ENCODE measurements around the gene LTBR.

LTBR gene

DNA sequence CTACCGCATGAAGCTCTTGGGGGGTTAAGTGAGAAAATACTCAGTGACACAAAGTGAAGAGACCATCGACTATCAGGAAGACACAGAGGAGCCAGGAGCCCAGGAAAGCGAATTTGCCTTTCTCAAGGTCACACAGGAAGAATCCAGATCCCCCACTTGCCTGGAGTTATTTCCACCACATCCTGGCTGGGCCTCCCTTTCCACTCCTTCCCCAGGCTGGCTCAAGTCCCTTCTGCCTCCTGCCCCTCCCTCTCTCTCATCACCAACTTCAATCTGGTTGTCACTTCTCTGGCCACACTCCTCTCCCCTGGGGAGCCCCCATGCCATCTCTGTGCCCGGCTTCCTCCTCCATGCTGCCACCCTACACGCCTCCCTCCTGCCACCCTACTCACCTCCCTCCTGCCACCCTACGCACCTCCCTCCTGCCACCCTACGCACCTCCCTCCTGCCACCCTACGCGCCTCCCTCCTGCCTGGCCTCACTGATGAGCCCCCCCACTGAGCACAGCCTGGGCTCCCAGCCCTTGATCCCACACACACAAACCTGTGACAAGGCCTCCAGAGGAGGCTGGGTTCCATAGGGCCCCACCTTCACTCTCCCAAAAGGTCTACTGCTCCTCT lies 14.9 kb upstream of the LTBR start:
- peaks cover 26 to 27% of the 10 kb centered on the region in 2 experiments for H3K4me1 ChIP-seq (ENCODE audit: control insufficient read depth in 1 of 2, insufficient read depth in 1 of 2, low read depth in 1 of 2, low read length in 1 of 2)
- TF ChIP-seq, protein P1, sequence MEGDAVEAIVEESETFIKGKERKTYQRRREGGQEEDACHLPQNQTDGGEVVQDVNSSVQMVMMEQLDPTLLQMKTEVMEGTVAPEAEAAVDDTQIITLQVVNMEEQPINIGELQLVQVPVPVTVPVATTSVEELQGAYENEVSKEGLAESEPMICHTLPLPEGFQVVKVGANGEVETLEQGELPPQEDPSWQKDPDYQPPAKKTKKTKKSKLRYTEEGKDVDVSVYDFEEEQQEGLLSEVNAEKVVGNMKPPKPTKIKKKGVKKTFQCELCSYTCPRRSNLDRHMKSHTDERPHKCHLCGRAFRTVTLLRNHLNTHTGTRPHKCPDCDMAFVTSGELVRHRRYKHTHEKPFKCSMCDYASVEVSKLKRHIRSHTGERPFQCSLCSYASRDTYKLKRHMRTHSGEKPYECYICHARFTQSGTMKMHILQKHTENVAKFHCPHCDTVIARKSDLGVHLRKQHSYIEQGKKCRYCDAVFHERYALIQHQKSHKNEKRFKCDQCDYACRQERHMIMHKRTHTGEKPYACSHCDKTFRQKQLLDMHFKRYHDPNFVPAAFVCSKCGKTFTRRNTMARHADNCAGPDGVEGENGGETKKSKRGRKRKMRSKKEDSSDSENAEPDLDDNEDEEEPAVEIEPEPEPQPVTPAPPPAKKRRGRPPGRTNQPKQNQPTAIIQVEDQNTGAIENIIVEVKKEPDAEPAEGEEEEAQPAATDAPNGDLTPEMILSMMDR (IDR thresholded peaks at IDR 0.05) = no peak
- H3K36me3 ChIP-seq = no peaks in the 10 kb centered on the region
- peak overlapping the region in 1 of 2 experiments; percentile 33 for H3K4me3 ChIP-seq (ENCODE audit: low read depth in 1 of 2, low read length in 1 of 2)
- H3K27ac ChIP-seq = peak overlapping the region; percentile 90
- no peaks in the 10 kb centered on the region for H3K27me3 ChIP-seq
- H3K9me3 ChIP-seq = no peaks in the 10 kb centered on the region

DNA sequence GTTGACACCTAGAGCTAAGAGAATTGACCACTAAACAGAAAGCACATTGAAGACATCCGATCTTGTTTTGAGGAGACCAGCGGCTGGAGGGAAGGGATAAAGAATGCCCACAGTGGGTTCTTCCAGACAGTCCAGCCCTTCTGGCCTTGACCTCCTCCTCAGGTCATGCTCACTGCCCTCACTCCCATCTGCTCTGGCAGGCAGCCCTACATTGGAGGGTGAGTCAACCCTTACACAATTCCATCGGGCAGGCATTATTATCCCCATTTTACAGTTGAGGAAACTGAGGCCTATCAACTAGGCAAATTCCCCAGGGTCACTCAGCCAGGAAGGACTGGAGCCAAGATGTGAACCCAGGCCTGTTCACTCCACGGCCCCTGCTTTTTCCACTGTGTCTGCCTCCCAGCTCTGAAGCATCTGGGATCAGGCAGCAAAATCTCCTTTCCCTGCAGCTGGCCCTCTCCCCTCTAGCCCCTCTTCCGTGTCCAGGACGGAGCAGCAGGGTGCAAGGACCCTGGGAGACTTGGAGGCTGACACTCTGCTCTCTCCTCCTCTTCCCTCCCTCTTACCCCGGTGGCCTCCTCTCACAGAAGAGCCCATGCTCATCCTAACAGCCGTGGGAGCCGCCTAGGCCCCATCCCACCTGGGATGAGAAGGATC lies 13.9 kb upstream of the LTBR start:
- no peak overlapping the region for H3K27ac ChIP-seq
- no peak overlapping the region for H3K4me3 ChIP-seq (ENCODE audit: low read depth in 1 of 2, low read length in 1 of 2)
- TF ChIP-seq, protein P1 (IDR thresholded peaks at IDR 0.05) = no peak

DNA sequence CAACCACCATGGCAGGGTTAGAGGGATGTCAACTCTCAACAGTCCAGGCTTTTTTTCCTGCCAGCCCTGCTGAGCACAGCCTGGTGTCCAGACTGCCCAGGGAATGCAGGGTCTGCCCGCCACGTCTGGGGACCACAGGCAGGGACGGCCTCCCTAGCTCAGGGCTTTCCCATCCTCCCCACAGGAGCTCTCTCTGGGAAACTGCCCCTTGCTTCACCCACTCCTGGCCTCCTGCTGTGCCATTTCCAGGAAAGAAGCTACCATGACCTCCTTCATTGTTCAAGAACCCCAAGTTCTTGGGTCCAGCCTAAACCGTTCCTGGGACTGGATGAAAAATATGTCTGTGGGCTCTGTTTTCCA lies 13.4 kb upstream of the LTBR start:
- no peak overlapping the region for H3K27ac ChIP-seq
- H3K36me3 ChIP-seq = no peaks in the 10 kb centered on the region
- H3K9me3 ChIP-seq = no peaks in the 10 kb centered on the region
- H3K4me1 ChIP-seq (ENCODE audit: control insufficient read depth in 1 of 2, insufficient read depth in 1 of 2, low read depth in 1 of 2, low read length in 1 of 2) = peaks cover 23% of the 10 kb centered on the region in 2 experiments
- no peaks in the 10 kb centered on the region for H3K27me3 ChIP-seq
- H3K4me3 ChIP-seq (ENCODE audit: low read depth in 1 of 2, low read length in 1 of 2) = no peak overlapping the region
- TF ChIP-seq, protein P1 (IDR thresholded peaks at IDR 0.05) = no peak

More for the DNA sequence above, 13.9 kb upstream of the LTBR start:
- Histone ChIP-seq H3K4me1 (ENCODE audit: control insufficient read depth in 1 of 2, insufficient read depth in 1 of 2, low read depth in 1 of 2, low read length in 1 of 2) (peaks cover 22 to 23% of the 10 kb centered on the region in 2 experiments), H3K27me3 (no peaks in the 10 kb centered on the region), H3K9me3 (no peaks in the 10 kb centered on the region), H3K36me3 (no peaks in the 10 kb centered on the region)

DNA sequence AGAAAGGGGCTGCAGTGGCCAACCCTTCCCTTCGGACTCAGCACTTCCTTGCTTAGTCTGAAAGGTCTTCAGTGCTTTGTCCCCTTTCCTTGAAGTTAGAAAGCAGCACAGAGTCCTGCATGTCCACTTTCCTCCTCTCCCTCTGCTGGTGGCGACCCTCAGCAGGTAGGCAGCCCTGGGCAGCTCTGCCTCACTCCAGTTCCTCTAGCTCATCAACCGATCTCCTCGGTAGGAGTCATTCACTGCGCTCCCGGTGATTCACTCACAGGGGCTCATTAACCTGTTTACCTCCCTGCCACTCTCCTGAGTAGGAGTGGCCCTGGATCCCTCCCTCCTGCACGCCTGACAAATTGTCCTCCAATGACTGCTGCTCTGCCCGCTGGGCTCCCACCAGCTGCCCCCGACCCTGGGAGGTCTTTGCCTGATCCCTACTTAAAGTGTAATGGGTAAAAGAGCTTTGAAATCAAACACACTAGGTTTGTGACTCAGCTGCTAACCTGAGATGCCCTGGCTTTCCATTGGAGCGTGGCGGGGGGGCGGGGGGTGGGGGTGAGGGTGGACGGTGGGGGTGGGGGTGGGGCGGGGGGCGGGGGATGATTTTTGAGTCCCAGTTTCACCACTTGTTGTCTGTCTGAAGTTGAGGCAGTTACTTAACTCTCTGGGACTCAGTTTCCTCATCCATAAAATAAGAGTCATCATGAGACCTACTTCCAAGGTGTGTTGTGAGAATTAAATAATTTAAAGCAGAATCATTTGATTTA lies 12.8 kb upstream of the LTBR start:
- Histone ChIP-seq H3K27me3 (no peaks in the 10 kb centered on the region), H3K36me3 (no peaks in the 10 kb centered on the region), H3K9me3 (no peaks in the 10 kb centered on the region), H3K27ac (no peak overlapping the region), H3K4me1 (ENCODE audit: control insufficient read depth in 1 of 2, insufficient read depth in 1 of 2, low read depth in 1 of 2, low read length in 1 of 2) (peaks cover 28 to 30% of the 10 kb centered on the region in 2 experiments), H3K4me3 (ENCODE audit: low read depth in 1 of 2, low read length in 1 of 2) (no peak overlapping the region)
- TF ChIP-seq, protein P1 (IDR thresholded peaks at IDR 0.05) = no peak

DNA sequence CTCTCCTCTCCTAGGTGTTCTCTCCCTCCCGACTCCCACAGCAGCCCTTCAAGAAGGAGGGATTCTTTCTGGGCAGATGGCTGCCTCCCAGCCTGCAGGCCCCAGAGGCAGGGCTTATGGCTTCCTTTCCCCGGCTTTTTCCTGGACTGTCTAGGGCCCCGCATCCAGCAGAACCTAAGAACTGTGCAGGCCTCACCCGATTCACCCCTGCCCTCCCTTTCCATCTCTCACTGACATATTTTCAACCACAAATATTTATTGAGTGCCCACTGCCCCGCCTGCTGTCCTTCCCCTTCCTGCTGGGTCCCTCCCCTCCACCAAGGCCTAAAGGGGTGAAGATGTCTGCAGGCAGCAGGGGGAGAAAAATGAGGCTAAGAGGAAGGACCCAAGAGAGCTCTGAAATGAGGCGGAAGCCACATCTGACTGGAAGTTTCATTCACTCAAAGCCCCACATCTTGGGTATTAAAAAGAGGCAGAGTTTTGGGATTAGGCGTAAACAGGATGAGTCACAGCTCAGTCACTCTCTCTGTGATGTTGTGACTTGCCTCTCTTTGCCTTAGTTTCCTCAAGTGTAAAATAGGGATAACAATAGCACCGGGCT lies 11.5 kb upstream of the LTBR start:
- Histone ChIP-seq H3K36me3 (no peaks in the 10 kb centered on the region), H3K27me3 (no peaks in the 10 kb centered on the region), H3K4me1 (ENCODE audit: control insufficient read depth in 1 of 2, insufficient read depth in 1 of 2, low read depth in 1 of 2, low read length in 1 of 2) (peaks cover 32 to 35% of the 10 kb centered on the region in 2 experiments), H3K9me3 (no peaks in the 10 kb centered on the region), H3K27ac (no peak overlapping the region), H3K4me3 (ENCODE audit: low read depth in 1 of 2, low read length in 1 of 2) (no peak overlapping the region)
- TF ChIP-seq, protein P1 (IDR thresholded peaks at IDR 0.05) = no peak
